Stimulated activated CD4-positive, alpha-beta T cell treated with anti-CD3 and anti-CD28 coated beads, Interleukin-4, amount 100 ng/mL, for 24 hours (primary cell): ENCODE measurements around the gene TCF4.
A peak's percentile ranks its signal among the peaks of the same experiment; 100 is the strongest.

Experiments used
- DNase-seq: peaks from one replicate; pipeline ENCODE4 v3.0.0-alpha.2; 2020

Gene TCF4

DNA sequence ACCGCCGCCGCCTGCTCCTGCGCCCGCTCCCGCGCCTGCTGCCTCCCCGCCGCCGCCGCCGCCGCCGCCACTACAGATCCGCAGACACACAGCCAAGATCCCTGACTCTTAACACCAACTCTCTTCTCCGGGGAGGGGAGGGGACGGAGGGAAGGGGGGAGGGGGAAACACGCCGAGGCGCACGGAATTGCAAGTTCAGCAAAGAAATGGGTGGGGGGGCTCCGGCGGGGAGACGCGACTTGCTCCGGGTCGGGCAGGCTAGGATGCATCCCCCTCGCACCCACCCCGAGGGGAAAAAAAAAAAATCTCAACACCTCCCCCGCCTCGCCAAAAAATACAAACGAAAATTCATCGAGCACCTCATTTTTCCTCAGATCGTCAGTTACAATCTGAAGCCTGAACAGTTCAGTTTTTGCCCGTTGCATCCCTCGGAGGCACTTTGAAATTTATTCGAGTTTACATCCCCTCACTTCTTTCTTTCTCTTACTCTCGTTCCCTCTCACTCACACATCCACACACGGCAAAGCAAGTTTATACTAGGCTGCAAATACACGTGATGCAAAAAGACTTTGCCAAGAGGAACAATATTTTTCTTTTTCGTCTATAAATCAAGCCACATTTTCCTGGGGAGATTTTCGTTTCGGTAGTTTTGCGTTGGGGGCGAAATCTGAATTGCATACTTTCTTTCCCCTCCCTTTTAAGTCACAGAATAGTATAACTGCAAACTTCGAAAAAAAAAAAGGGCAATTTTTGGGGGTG is at the start of gene TCF4:
Gene TCF4, minus strand, starts transcription at position 82 of the 759 bp plus-strand sequence. CDS start 1,076 bp downstream, outside the sequence.
- no peak for DNase-seq

DNA sequence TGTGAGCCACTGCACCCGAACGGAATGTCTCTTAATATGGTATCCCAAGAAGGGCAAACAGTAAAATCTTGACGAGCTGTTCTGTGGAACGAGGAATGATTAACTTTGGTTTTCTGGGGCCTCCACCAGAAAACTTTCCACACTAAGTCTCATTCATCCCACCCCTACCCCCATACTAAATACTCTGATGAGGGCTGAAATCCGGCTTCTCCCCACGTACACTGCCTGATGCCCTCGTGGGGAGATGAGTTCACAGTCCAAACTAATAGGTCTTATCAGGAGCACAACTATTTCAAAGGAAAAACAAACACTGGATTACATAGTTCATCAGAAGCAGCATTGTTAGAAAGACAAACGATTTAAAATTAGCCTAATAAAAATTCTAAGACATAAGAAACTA is 49.2 kb upstream of the TCF4 start:
- DNase-seq: no peak

GRCh38 chr18:55635439-55635838 is 47.4 kb upstream of the TCF4 start:
- no peak for DNase-seq

DNA sequence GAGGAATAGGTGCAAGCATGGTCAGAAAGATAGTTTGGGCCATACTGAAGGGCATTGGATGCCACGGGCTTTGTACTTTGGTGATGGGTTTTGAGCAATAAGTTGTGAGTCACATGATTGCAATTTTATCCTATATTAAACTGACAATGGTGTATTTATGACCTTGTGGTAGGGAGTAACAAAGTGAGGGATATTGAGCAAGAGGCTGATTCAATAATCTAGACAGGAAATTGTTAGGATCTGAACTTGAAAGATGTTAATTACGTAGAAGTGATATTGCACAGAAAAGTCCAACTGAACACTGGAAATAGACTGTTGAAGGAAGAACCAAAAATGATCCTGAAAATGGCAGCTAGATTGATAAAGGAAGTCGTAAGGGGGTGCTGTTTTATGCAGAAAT is 46.6 kb upstream of the TCF4 start:
- no peak for DNase-seq

GRCh38 chr18:55633032-55633431 is 45.0 kb upstream of the TCF4 start:
- no peak for DNase-seq

GRCh38 chr18:55629133-55629532 is 41.1 kb upstream of the TCF4 start:
- DNase-seq: no peak

GRCh38 chr18:55627007-55627406 is 39.0 kb upstream of the TCF4 start:
- no peak for DNase-seq

DNA sequence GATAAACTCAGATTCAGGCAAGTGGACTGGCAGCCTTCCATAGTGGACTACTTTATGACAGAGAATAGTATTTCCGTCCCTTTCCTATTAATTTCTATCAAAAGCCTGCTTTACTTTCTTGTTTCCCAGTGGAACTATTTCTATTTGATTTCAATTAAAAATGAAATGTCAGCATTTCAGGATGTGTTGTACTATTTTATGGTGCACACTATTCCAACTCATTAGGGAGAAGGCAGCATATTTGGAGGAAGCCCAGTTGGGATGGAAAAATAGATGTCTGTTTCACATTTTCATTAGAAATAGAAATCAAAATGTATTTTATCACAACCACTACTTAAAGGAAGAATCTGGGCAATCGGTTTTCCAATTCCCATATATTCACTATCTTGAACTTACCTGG is 37.9 kb upstream of the TCF4 start:
- DNase-seq: no peak

DNA sequence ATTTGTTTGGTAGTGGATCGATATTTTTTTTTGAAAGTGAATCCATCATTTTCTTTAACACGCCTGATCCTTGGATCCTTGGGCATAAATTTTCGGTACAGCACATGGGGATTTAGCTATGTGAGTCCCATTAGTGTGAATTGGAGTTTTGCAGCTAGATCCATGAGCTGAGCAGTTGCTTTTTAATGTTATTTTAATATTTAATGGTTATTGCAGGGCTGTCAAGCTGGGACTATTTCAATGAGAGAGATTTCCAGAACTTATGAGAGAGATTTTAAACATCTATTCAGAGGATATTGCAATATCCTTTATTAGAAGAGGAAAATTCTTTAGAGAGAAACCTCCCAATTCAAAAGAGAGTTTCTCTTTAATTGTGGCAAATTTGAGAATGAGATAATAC is 35.6 kb upstream of the TCF4 start:
- DNase-seq: no peak

- DNase-seq: no peak
These were observed 22.5 kb upstream of the TCF4 start for GRCh38 chr18:55610506-55610905.

DNA sequence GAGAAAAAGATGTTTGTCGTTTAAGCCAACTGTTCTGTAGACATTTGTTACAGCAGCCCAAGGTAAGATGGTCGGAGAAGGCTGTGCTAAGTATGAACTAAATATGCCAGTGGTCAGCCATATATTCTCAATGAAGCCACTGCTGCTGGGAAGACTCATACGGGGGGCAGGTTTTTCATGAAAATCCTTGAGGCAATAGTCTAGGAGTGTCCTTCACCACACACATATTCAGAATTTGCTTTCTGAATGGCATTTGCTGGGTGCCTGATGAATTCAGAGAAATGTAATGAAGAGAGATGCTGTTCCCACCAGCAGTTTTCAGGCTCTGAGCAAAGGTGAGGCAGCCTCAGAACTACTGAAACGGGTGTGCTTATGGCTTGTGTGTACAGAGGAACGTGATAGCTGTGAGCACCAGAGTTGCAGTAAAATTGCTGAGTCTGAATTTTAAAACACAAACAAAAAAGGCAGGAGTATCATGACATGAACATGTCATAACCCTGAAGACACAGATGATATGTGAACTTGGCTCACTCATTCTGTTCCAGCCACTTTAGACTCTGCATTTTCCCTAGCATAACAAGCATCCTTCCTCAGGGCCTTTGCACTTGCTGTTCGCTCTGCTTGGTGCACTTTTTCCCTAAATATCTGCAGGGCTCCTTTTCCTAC is 21.3 kb upstream of the TCF4 start:
- DNase-seq: no peak

GRCh38 chr18:55608497-55608896 is 20.5 kb upstream of the TCF4 start:
- DNase-seq: no peak

DNA sequence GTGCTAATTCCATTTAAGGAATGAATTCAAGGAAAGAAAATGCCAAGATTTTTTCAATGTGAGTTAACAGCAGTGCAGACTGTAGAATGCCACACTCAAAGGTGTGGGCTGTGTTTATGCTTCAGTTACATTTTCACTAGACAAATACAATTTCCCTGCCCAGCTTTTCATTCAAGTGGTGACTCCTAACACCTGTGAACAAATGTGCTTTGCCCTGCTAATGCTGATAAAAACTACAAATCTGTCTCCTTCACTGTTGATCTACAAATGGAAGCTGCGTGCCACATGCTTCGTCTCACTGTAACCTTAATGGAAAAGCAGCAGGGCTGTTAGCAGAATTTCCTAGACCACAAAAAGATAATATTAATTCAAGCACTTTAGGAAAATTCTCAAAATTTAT is 19.8 kb upstream of the TCF4 start:
- no peak for DNase-seq

DNA sequence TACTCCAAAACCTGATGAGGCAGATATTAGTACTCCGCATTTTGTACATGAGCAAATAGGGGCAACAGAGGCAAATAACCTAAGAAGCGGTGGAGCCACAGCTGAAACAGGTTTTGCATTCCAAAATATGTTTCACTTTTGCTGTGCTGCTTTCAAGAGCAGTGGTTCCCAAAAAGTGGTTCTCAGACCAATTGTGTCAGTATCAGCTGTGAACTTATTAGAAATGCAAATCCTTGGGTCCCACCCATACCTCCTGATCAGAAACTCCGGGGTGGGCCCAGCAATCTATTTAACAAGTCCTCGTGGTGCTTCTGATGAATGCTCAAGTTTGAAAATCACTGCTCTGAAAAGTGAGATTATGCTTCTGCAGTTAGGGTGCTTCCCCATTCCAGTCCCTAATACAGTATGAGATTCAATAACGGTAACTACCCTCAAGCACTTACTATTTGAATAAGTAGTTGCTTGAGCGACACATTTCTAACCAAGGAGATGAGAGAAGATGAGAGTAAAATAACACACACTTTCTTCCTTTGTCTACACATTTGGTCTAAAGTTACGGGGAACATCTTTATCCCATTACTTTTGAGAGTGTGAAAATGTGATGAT is 17.8 kb upstream of the TCF4 start:
- DNase-seq: no peak

GRCh38 chr18:55603775-55604174 is 15.8 kb upstream of the TCF4 start:
- DNase-seq: no peak

DNA sequence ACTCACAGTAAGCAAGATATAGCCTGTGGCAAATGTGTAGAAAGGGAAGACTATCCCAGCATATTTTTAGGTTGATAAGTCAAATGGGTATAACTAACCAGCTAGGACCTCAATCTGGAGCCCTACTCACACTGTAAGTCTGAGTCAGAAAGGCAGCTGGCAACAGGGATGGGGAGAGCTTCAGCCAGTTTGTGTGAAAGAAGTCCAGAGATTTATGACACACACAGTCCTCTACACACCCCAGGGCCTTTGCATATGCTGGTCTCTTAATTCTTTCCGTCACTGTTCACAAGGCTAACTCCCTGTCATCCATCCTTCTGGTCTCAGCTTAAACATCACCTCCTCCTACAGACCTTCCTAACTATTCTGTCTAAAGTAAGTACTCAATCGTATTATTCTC is 5.9 kb upstream of the TCF4 start:
- DNase-seq: no peak

- DNase-seq: no peak
These were observed 4.6 kb upstream of the TCF4 start for GRCh38 chr18:55592572-55592971.

DNA sequence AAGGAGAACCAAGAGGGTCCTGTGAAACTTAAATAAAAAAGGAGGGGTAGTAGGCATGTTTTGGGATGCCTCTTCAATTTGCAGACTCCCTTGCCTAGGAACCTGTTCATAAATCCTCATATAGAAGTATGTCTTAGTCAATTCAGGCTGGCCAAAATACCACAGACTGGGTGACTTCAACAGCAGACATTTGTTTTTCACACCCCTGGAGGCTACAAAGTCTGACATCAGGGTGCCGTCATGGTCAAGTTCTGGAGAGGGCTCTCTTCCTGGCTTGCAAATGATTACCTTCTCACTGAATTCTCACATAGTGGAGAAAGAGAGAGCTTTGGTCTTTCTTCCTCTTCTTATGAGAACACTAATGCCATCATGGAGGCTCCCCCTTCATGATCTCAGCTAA is 4.1 kb upstream of the TCF4 start:
- no peak for DNase-seq

- peak; percentile 53 for DNase-seq
These were observed 1.8 kb upstream of the TCF4 start for GRCh38 chr18:55589625-55590291.

- DNase-seq: no peak
These were observed 1.0 kb upstream of the TCF4 start for GRCh38 chr18:55588870-55589595.

DNA sequence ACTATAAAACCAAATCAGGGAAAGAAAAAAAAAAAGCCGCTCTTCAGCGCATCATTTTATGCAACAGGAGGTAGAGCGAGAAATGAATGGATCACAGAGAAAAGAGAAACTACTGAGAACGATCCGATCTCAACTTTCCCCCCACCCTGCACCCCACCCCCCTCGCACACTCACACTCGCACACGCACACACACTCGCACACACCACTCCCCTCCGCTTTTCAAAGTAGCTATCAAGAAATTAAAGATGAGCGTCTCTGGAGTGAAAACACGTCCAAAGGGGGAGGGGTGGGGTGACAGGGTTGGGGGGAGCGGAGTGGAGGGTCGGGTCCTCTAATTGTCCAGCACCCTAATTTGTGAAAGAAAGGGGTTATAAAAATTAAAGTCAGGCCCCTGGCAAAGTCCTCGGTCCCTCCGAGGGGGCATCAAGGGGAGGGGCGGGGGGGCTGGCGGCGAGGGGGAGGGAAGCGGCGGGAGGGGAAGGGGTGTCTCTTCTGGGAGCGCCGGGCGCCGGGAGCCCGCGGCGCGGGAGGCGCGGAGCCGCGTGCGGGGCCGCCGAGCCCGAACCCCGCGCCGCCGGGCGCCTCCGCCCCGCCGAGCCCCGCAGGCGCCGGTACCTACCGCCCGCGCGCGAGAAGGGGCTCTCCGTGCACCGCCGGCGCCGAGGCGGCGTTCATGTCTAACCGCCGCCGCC is 428 bp downstream of the TCF4 start:
- no peak for DNase-seq

DNA sequence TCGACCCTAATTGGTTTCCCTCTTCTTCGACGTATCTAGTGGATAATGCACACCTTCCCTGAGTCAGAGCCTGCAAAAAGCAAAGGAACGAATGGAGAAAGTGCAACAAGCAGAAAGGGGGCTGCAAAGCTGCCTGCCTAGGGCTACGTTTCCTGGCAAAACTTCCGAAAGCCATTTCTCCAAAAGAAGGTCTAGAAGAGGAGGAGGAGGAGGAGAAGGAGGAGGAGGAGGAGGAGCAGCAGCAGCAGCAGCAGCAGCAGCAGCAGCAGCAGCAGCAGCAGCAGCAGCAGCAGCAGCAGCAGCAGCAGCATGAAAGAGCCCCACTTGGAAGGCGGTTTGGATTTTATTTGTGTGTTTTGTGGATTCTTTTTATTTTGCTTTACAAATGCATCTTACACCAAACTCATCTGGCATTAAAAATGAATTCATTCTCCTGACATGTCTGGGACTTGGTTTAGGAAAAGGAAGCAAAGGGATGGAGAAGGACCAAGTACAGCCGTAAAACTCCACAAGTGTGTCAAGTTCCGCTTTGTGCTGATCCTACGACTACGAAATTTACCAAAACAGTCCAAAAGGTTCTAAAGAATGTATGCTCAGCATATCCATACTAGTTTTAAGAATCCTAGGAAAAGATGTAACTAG is 2.0 kb downstream of the TCF4 start:
- no peak for DNase-seq
